Loucy (cell line): ENCODE measurements around the gene PPIL3.

Source experiments
- H2AFZ ChIP-seq: fragments of 200-600 bp; sonication (generic); 2 replicates; pipeline ENCODE4 v1.6.0; 2016; ENCODE audit warnings: antibody characterized with exemption, mild to moderate bottlenecking, low read length, moderate library complexity
- H3F3A ChIP-seq: fragments of 200-600 bp; 2 replicates; pipeline ENCODE4 v1.6.0; 2016; ENCODE audit warnings: antibody characterized with exemption, low read depth, mild to moderate bottlenecking
- H3K27me3 ChIP-seq: fragments of 200-600 bp; sonication (generic); 2 replicates; pipeline ENCODE4 v1.6.1; 2014; ENCODE audit warnings: low read length, mild to moderate bottlenecking; ENCODE audit not compliant: insufficient read depth, poor library complexity, severe bottlenecking
- H3K36me3 ChIP-seq: fragments of 200-600 bp; sonication (generic); 2 replicates; pipeline ENCODE4 v1.6.1; 2016; ENCODE audit warnings: low read length; ENCODE audit not compliant: insufficient read depth
- H3K4me1 ChIP-seq: fragments of 200-600 bp; sonication (generic); 2 replicates; pipeline ENCODE4 v1.5.1; 2014; ENCODE audit warnings: low read length, mild to moderate bottlenecking; ENCODE audit not compliant: insufficient read depth, poor library complexity, severe bottlenecking
- H3K4me2 ChIP-seq: fragments of 200-600 bp; sonication (generic); 2 replicates; pipeline ENCODE4 v1.6.0; 2014; ENCODE audit warnings: antibody characterized with exemption, low read length, low read depth, mild to moderate bottlenecking; ENCODE audit not compliant: poor library complexity, severe bottlenecking
- H3K4me3 ChIP-seq: fragments of 200-600 bp; sonication (generic); 2 replicates; pipeline ENCODE4 v1.5.1; 2014; ENCODE audit warnings: low read length, mild to moderate bottlenecking, mixed read lengths; ENCODE audit not compliant: poor library complexity, severe bottlenecking
- H3K79me2 ChIP-seq: fragments of 200-600 bp; sonication (generic); 2 replicates; pipeline ENCODE4 v1.6.1; 2014; ENCODE audit warnings: low read length; ENCODE audit not compliant: insufficient read depth
- H3K9ac ChIP-seq: fragments of 200-600 bp; sonication (generic); 2 replicates; pipeline ENCODE4 v1.6.0; 2014; ENCODE audit warnings: mild to moderate bottlenecking, low read depth, low read length, moderate library complexity; ENCODE audit not compliant: poor library complexity, severe bottlenecking
- H3K9me2 ChIP-seq: fragments of 200-600 bp; sonication (generic); replicated peaks from 2 replicates; pipeline ENCODE4 v1.6.1; 2016; ENCODE audit warnings: low read depth, low read length, mixed read lengths
- H3K9me3 ChIP-seq: fragments of 200-600 bp; sonication (generic); 2 replicates; pipeline ENCODE4 v1.6.1; 2014; ENCODE audit warnings: mild to moderate bottlenecking, antibody characterized with exemption, low read length, low read depth; ENCODE audit not compliant: insufficient read depth
- H4K20me1 ChIP-seq: fragments of 200-600 bp; sonication (generic); 2 replicates; pipeline ENCODE4 v1.6.0; 2014; ENCODE audit warnings: antibody characterized with exemption, low read length, mild to moderate bottlenecking; ENCODE audit not compliant: insufficient read depth, poor library complexity, severe bottlenecking
- CTCF ChIP-seq: fragments of 200-600 bp; sonication (generic); conservative IDR thresholded peaks from 2 replicates; pipeline ENCODE4 v1.5.1; 2014; ENCODE audit warnings: mild to moderate bottlenecking, antibody characterized with exemption, low read length
- EZH2phosphoT487 ChIP-seq: fragments of 200-600 bp; IDR thresholded peaks from 2 replicates; pipeline ENCODE4 v1.6.1; 2018; ENCODE audit warnings: antibody characterized with exemption, mild to moderate bottlenecking, moderate library complexity, borderline replicate concordance

Gene PPIL3

GRCh38 chr2:200821686-200822245, 67.1 kb downstream of the PPIL3 start:
- H3K36me3 ChIP-seq = peaks cover 61% of the 10 kb centered on the region
- peaks cover 3% of the 10 kb centered on the region for H3K4me1 ChIP-seq
- H3K9me3 ChIP-seq = no peaks in the 10 kb centered on the region
- peaks cover 12% of the 10 kb centered on the region; the same call in 1 of the 2 replicates for H3K79me2 ChIP-seq
- no peak overlapping the region for H3K4me2 ChIP-seq
- no peak overlapping the region for H3K9ac ChIP-seq
- H2AFZ ChIP-seq = no peak overlapping the region
- no peaks in the 10 kb centered on the region for H3F3A ChIP-seq
- peaks cover 7% of the 10 kb centered on the region for H4K20me1 ChIP-seq
- H3K9me2 ChIP-seq = no peaks in the 10 kb centered on the region
- H3K27me3 ChIP-seq = no peaks in the 10 kb centered on the region
- TF ChIP-seq CTCF (no peak), EZH2phosphoT487 (no peak)
- no peak overlapping the region for H3K4me3 ChIP-seq
